Heart right ventricle (tissue), 16 donors: ENCODE results near the gene CALB2. TPM values are rescaled to one million over a fixed set of nuclear protein-coding genes. Genes with fewer than 3 reads are reported as not detected.
A peak's percentile ranks its signal among the peaks of the same experiment; 100 is the strongest.

Experiments
- ATAC-seq, 8 donors: fragments of 200-7000 bp; cut with Tn5 transposase; one replicate each; pipeline ENCODE4 v1.9.1; 2020; ENCODE audit warnings: mild to moderate bottlenecking in 8 of 8, moderate library complexity in 8 of 8, moderate number of reproducible peaks in 1 of 8
- DNase-seq, 2 donors: peaks; one replicate each; pipeline ENCODE4 v3.0.0-alpha.2; 2020
- H3K27ac ChIP-seq, 10 donors: fragments of 200-600 bp; sonication (generic) in 2 of 10; one replicate each; pipeline versions ENCODE4 v1.5.0 to v1.8.0; 2020 to 2022; ENCODE audit warnings: mild to moderate bottlenecking in 3 of 10
- H3K27me3 ChIP-seq, 7 donors: fragments of 200-600 bp; one replicate each; pipeline ENCODE4 v1.8.0; 2021 to 2022; ENCODE audit warnings: mild to moderate bottlenecking in 2 of 7
- H3K36me3 ChIP-seq, 9 donors: fragments of 200-600 bp; sonication (generic) in 1 of 9; one replicate each; pipeline versions ENCODE4 v1.5.0 to v1.8.0; 2020 to 2022; ENCODE audit warnings: mild to moderate bottlenecking in 2 of 9
- H3K4me1 ChIP-seq, 9 donors: fragments of 200-600 bp; sonication (generic) in 1 of 9; one replicate each; pipeline versions ENCODE4 v1.5.0 to v1.8.0; 2020 to 2022; ENCODE audit warnings: mild to moderate bottlenecking in 4 of 9
- H3K4me3 ChIP-seq, 10 donors: fragments of 200-600 bp; sonication (generic) in 2 of 10; one replicate each; pipeline versions ENCODE4 v1.5.0 to v1.8.0; 2020 to 2022; ENCODE audit warnings: mild to moderate bottlenecking in 7 of 10, moderate library complexity in 2 of 10
- H3K9me3 ChIP-seq, 11 donors: fragments of 200-600 bp in 10 of 11; sonication (generic) in 2 of 11; one replicate each; pipeline versions ENCODE4 v1.5.0 to v1.8.0; 2013 to 2022; ENCODE audit warnings: mild to moderate bottlenecking in 2 of 11, control low read depth in 1 of 11, moderate library complexity in 1 of 11
- WGBS, 2 donors: extraction: QIAGEN DNeasy Blood & Tissue Kit; methylation state at CpG; one replicate each; pipeline ENCODE4 v1.1.7; 2013; ENCODE audit warnings: inconsistent platforms in 1 of 2; 5-methylcytosine and 5-hydroxymethylcytosine counted together
- intact Hi-C, 10 donors: fragments of 100-400 bp; cut with DNase I; formaldehyde crosslinking; loops; one replicate each; pipeline versions ENCODE4 v1.11.1 to v1.14.2; 2022
- polyA plus RNA-seq, 2 donors: library from polyadenylated mRNA; stranded (reverse); fragments of 200-250 nt; gene quantifications; one replicate each; pipeline ENCODE4 v1.2.3, GENCODE V29; 2013
- total RNA-seq, 10 donors: library from RNA; stranded (reverse); fragmentation: NEBNext Ultra II Directional in 3 of 10; extraction: Animal tissue kit (Norgen Biotek cat#: 25700) in 3 of 10; gene quantifications; one replicate each; pipeline versions ENCODE4 v1.2.1 to v1.2.4, GENCODE V29; 2021 to 2023
- TF ChIP-seq, protein P1 (sequence below), 9 donors: fragments of 200-600 bp; sonication (generic) in 2 of 9; IDR thresholded peaks; one replicate each; pipeline versions ENCODE4 v1.5.0 to v1.8.0; 2021 to 2022; ENCODE audit warnings: antibody characterized with exemption in 9 of 9, mild to moderate bottlenecking in 5 of 9, moderate library complexity in 1 of 9
- donor health status: Arrhythmogenic right ventricular cardiomyopathy.
- donor health status: ischemic (EF 13 %, LVEDD 7.1; RV severe dilation, severe dysfunction).
- donor health status: healthy with polysubstance abuse.
- donor health status: DM: no; HTN: yes; CAD: no.
- donor health status: DM: no; HTN: no; CAD: no.
- donor health status: ischemic (EF 25% LVEDD 6.9; RV normal size, moderate dysfunction).
- donor health status: ischemic (EF 25% LVEDD 5.7; RV mildly dilated, moderate dysfunction).
- donor health status: healthy.
- donor health status: DM: yes; HTN: yes; CAD: no.
- donor health status: Ischemic cardiomyopathy.
- donor health status: ischemic (EF 35%, LVEDD 5.7; RV mildly dilated, moderate dysfunction).
- donor health status: nonischemic (EF 11% LVEDD 7.7; RV severe dilation, severe dysfunction).
- donor health status: DM: yes; HTN: yes; CAD: no.
- donor health status: PGD.
- donor health status: ischemic (EF 29% LVEDD 5.4; RV normal size, mild dysfunction).
- donor health status: nonischemic (EF 23%, LVEDD 6.1; RV moderate dilation, normal function).

CALB2 gene
- total and polyA plus RNA-seq, 12 donors = 0.16 to 3.7 (median 1.2) TPM; not detected in 3

GRCh38 chr16:71421911-71422310 is 63.4 kb downstream of the CALB2 start:
- Histone ChIP-seq H3K4me1 (no peaks in the 10 kb centered on the region), H3K4me3 (no peak overlapping the region), H3K27me3 (peaks cover 7 to 52% (median 40%) of the 10 kb centered on the region in 7 donors), H3K9me3 (peaks cover 0 to 8% (median 0%) of the 10 kb centered on the region in 11 donors), H3K36me3 (no peaks in the 10 kb centered on the region), H3K27ac (no peak overlapping the region)
- no peak for ATAC-seq
- TF ChIP-seq, protein P1, sequence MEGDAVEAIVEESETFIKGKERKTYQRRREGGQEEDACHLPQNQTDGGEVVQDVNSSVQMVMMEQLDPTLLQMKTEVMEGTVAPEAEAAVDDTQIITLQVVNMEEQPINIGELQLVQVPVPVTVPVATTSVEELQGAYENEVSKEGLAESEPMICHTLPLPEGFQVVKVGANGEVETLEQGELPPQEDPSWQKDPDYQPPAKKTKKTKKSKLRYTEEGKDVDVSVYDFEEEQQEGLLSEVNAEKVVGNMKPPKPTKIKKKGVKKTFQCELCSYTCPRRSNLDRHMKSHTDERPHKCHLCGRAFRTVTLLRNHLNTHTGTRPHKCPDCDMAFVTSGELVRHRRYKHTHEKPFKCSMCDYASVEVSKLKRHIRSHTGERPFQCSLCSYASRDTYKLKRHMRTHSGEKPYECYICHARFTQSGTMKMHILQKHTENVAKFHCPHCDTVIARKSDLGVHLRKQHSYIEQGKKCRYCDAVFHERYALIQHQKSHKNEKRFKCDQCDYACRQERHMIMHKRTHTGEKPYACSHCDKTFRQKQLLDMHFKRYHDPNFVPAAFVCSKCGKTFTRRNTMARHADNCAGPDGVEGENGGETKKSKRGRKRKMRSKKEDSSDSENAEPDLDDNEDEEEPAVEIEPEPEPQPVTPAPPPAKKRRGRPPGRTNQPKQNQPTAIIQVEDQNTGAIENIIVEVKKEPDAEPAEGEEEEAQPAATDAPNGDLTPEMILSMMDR (IDR thresholded peaks at IDR 0.05) = peak in 4 of 9 donors; percentile 12 to 37 (median 16)
- WGBS, 2 donors = 50 to 67% methylated on average over 4 of the region's 4 CpGs
- intact Hi-C loops = no loop called here
- DNase-seq = no peak

GRCh38 chr16:71423016-71423415 is 64.5 kb downstream of the CALB2 start:
- intact Hi-C loops = no loop called here
- H3K4me1 ChIP-seq = no peaks in the 10 kb centered on the region
- TF ChIP-seq, protein P1 (IDR thresholded peaks at IDR 0.05) = no peak
- peaks cover 0 to 10% (median 0%) of the 10 kb centered on the region in 11 donors for H3K9me3 ChIP-seq
- WGBS, 2 donors = 65 to 72% methylated on average over 2 of the region's 2 CpGs
- no peak overlapping the region for H3K27ac ChIP-seq
- DNase-seq = no peak
- no peak for ATAC-seq
- peaks cover 7 to 58% (median 40%) of the 10 kb centered on the region in 7 donors for H3K27me3 ChIP-seq
- H3K36me3 ChIP-seq = no peaks in the 10 kb centered on the region
- no peak overlapping the region for H3K4me3 ChIP-seq

- WGBS, 2 donors = 75 to 86% methylated on average over 7 of the region's 7 CpGs
- peaks cover 0 to 18% (median 0%) of the 10 kb centered on the region in 11 donors for H3K9me3 ChIP-seq
- no peaks in the 10 kb centered on the region for H3K4me1 ChIP-seq
- ATAC-seq (no peak), DNase-seq (no peak)
- no peak overlapping the region for H3K4me3 ChIP-seq
- H3K27me3 ChIP-seq = peaks cover 7 to 59% (median 40%) of the 10 kb centered on the region in 7 donors
- TF ChIP-seq, protein P1 (IDR thresholded peaks at IDR 0.05) = no peak
- H3K36me3 ChIP-seq = no peaks in the 10 kb centered on the region
- no peak overlapping the region for H3K27ac ChIP-seq
- intact Hi-C loops = no loop called here
Measured at GRCh38 chr16:71423865-71424264, 65.3 kb downstream of the CALB2 start.

- H3K9me3 ChIP-seq = peaks cover 0 to 23% (median 0%) of the 10 kb centered on the region in 11 donors
- TF ChIP-seq, protein P1 (IDR thresholded peaks at IDR 0.05) = no peak
- DNase-seq (no peak), ATAC-seq (no peak)
- no peak overlapping the region for H3K4me3 ChIP-seq
- intact Hi-C loops = no loop called here
- no peaks in the 10 kb centered on the region for H3K4me1 ChIP-seq
- 61 to 69% methylated on average over 6 of the region's 6 CpGs for WGBS, 2 donors
- no peak overlapping the region for H3K27ac ChIP-seq
- peaks cover 7 to 66% (median 40%) of the 10 kb centered on the region in 7 donors for H3K27me3 ChIP-seq
- no peaks in the 10 kb centered on the region for H3K36me3 ChIP-seq
Measured at GRCh38 chr16:71424626-71425025, 66.1 kb downstream of the CALB2 start.
